GM12878 (cell line): ENCODE data around the gene ENG. TPM values are rescaled to one million over a fixed set of nuclear protein-coding genes. Genes with fewer than 3 reads are reported as not detected.

ENCODE experiments used
- ATAC-seq: fragments of 200-7000 bp; cut with Tn5 transposase; 3 replicates; pipeline ENCODE4 v1.9.1; 2020; ENCODE audit warnings: mild to moderate bottlenecking, moderate library complexity
- BruUV-seq: library from RNA; stranded (reverse); fragments of 400-500 nt; replicated peaks from 2 replicates; lab custom pipeline; 2021; lab: Mats Ljungman, UMichigan
- CTCF ChIA-PET: fragments of 300-600 bp; sonication (Branson Sonifier 250); formaldehyde crosslinking; extraction: SDS; loops from one replicate; lab custom pipeline; 2021; ENCODE audit warnings: inconsistent platforms; lab: Yijun Ruan, JAX
- POLR2A ChIA-PET: fragments of 350-600 bp; formaldehyde crosslinking; extraction: SDS; loops from one replicate; lab custom pipeline; 2021; ENCODE audit warnings: inconsistent platforms; lab: Charles Lee
- RAD21 ChIA-PET: fragments of 300-600 bp; sonication (Branson Sonifier 250); formaldehyde crosslinking; loops from one replicate; lab custom pipeline; 2023; ENCODE audit warnings: antibody characterized with exemption; ENCODE audit not compliant: unreplicated experiment; lab: Charles Lee
- SMC1A ChIA-PET: fragments of 300-600 bp; sonication (Branson Sonifier 250); formaldehyde crosslinking; loops from one replicate; lab custom pipeline; 2023; ENCODE audit not compliant: unreplicated experiment, uncharacterized antibody; lab: Charles Lee
- DNase-seq: peaks from one replicate; pipeline ENCODE4 v3.0.0-alpha.2; 2011; ENCODE audit warnings: low read depth, low spot score
- FAIRE-seq: peaks from 3 replicates; lab custom pipeline; 2011; peaks lifted over from hg19 to GRCh38; lab: Jason Lieb, UNC
- H2AFZ ChIP-seq: 2 replicates; pipeline ENCODE4 v1.6.0; 2011; ENCODE audit warnings: low read depth, low read length, control low read depth; ENCODE audit not compliant: control insufficient read depth
- H3K27ac ChIP-seq: 2 replicates; pipeline ENCODE4 v1.5.1; 2011; ENCODE audit warnings: control low read depth; ENCODE audit not compliant: control insufficient read depth, insufficient read depth
- H3K27me3 ChIP-seq, 2 experiments: replicated peaks in 1 of 2; 2 replicates each; pipeline versions ENCODE4 v1.6.0 to v1.6.1; 2011; ENCODE audit warnings: low read length in 1 of 2; ENCODE audit not compliant: control insufficient read depth in 2 of 2, insufficient read depth in 2 of 2
- H3K36me3 ChIP-seq, 2 experiments: 2 replicates each; pipeline ENCODE4 v1.5.1; 2011; ENCODE audit warnings: low read length in 1 of 2; ENCODE audit not compliant: control insufficient read depth in 2 of 2, insufficient read depth in 2 of 2
- H3K4me1 ChIP-seq: 2 replicates; pipeline ENCODE4 v1.6.1; 2011; ENCODE audit warnings: mild to moderate bottlenecking, low read length, moderate library complexity, mixed read lengths; ENCODE audit not compliant: control insufficient read depth, insufficient read depth
- H3K4me2 ChIP-seq: 2 replicates; pipeline ENCODE4 v1.6.0; 2011; ENCODE audit warnings: control low read depth; ENCODE audit not compliant: control insufficient read depth, insufficient read depth
- H3K4me3 ChIP-seq: fragments of 200-600 bp; sonication (generic); 2 replicates; pipeline ENCODE4 v1.5.1; 2016
- H3K79me2 ChIP-seq: 2 replicates; pipeline ENCODE4 v1.6.0; 2011; ENCODE audit warnings: low read length; ENCODE audit not compliant: control insufficient read depth, insufficient read depth
- H3K9ac ChIP-seq: 2 replicates; pipeline ENCODE4 v1.8.0; 2011; ENCODE audit warnings: low read length, control low read depth, mixed read lengths; ENCODE audit not compliant: control insufficient read depth, insufficient read depth
- H3K9me3 ChIP-seq: replicated peaks from 3 replicates; pipeline ENCODE4 v1.5.1; 2011; ENCODE audit warnings: mild to moderate bottlenecking, low read length; ENCODE audit not compliant: control insufficient read depth, insufficient read depth
- H4K20me1 ChIP-seq: 2 replicates; pipeline ENCODE4 v1.6.0; 2011; ENCODE audit not compliant: control insufficient read depth, insufficient read depth
- BACH1 ChIP-seq: fragments of 450-650 bp; IDR thresholded peaks from 2 replicates; pipeline ENCODE4 v1.6.1; 2017; ENCODE audit warnings: mild to moderate bottlenecking, borderline replicate concordance
- BRCA1 ChIP-seq: IDR thresholded peaks from 2 replicates; pipeline ENCODE4 v1.6.1; 2011; ENCODE audit warnings: low read depth, low read length, improper control_type of control experiment
- CBX5 ChIP-seq: sonication (generic); IDR thresholded peaks from 2 replicates; pipeline ENCODE4 v1.6.1; 2016; ENCODE audit warnings: low read depth, moderate library complexity, mild to moderate bottlenecking, inconsistent platforms
- CEBPB ChIP-seq, 2 experiments: fragments of 150-350 bp in 1 of 2; IDR thresholded peaks; 2 replicates each; pipeline ENCODE4 v1.6.1; 2012 to 2014; ENCODE audit warnings: low read depth in 2 of 2, low read length in 2 of 2, borderline replicate concordance in 1 of 2, inconsistent platforms in 1 of 2
- CEBPZ ChIP-seq: fragments of 150-350 bp; IDR thresholded peaks from 2 replicates; pipeline ENCODE4 v1.6.1; 2016; ENCODE audit warnings: low read depth, low read length
- EED ChIP-seq: sonication (generic); IDR thresholded peaks from 2 replicates; pipeline ENCODE4 v1.6.1; 2016; ENCODE audit warnings: antibody characterized with exemption, low read depth
- HSF1 ChIP-seq: fragments of 150-350 bp; IDR thresholded peaks from 2 replicates; pipeline ENCODE4 v1.6.1; 2014; ENCODE audit warnings: mild to moderate bottlenecking, low read depth, low read length
- MTA2 ChIP-seq: fragments of 450-650 bp; IDR thresholded peaks from 2 replicates; pipeline ENCODE4 v1.6.1; 2016; ENCODE audit warnings: low read depth, mild to moderate bottlenecking, moderate library complexity
- MXI1 ChIP-seq: fragments of 150-350 bp; IDR thresholded peaks from 2 replicates; pipeline ENCODE4 v1.6.1; 2011; ENCODE audit warnings: low read depth, mild to moderate bottlenecking, inconsistent platforms, low read length, improper control_type of control experiment
- MYB ChIP-seq: fragments of 150-350 bp; IDR thresholded peaks from 2 replicates; pipeline ENCODE4 v1.6.1; 2014; ENCODE audit warnings: mild to moderate bottlenecking, low read depth, low read length, borderline replicate concordance
- MYC ChIP-seq: IDR thresholded peaks from 2 replicates; pipeline ENCODE4 v1.6.1; 2011; ENCODE audit warnings: mild to moderate bottlenecking, low read length, moderate library complexity, inconsistent platforms; ENCODE audit not compliant: insufficient read depth, insufficient replicate concordance, insufficient read length, severe bottlenecking
- PML ChIP-seq: IDR thresholded peaks from 2 replicates; pipeline ENCODE4 v1.6.1; 2012; ENCODE audit warnings: low read length, inconsistent platforms
- POLR2A ChIP-seq: IDR thresholded peaks from 2 replicates; pipeline ENCODE4 v1.6.1; 2011; ENCODE audit warnings: low read depth, mild to moderate bottlenecking, low read length
- POLR2AphosphoS2 ChIP-seq: IDR thresholded peaks from 2 replicates; pipeline ENCODE4 v1.6.1; 2011; ENCODE audit warnings: low read depth, mild to moderate bottlenecking, low read length, improper control_type of control experiment, moderate library complexity
- RUNX3 ChIP-seq: IDR thresholded peaks from 2 replicates; pipeline ENCODE4 v1.6.1; 2012; ENCODE audit warnings: low read length, inconsistent platforms
- SPI1 ChIP-seq: IDR thresholded peaks from 2 replicates; pipeline ENCODE4 v1.6.1; 2011; ENCODE audit warnings: low read depth, mild to moderate bottlenecking, low read length, moderate library complexity, borderline replicate concordance; ENCODE audit not compliant: insufficient read depth
- ZNF217 ChIP-seq: fragments of 450-650 bp; IDR thresholded peaks from 2 replicates; pipeline ENCODE4 v1.6.1; 2017; ENCODE audit warnings: antibody characterized with exemption, mild to moderate bottlenecking
- ZNF384 ChIP-seq: IDR thresholded peaks from 2 replicates; pipeline ENCODE4 v1.6.1; 2012; ENCODE audit warnings: low read depth, mild to moderate bottlenecking, low read length, improper control_type of control experiment, borderline replicate concordance
- ZSCAN29 ChIP-seq: fragments of 450-650 bp; IDR thresholded peaks from 2 replicates; pipeline ENCODE4 v1.6.1; 2017; ENCODE audit warnings: mild to moderate bottlenecking, moderate library complexity
- WGBS: methylation state at CpG from one replicate; pipeline ENCODE4 v1.1.6; 2016; ENCODE audit warnings: low lambda C conversion rate; ENCODE audit not compliant: insufficient replicate concordance, insufficient coverage; ENCODE audit errors: missing lambda C conversion rate; 5-methylcytosine and 5-hydroxymethylcytosine counted together
- in situ Hi-C: fragments of 300-500 bp; cut with MboI; formaldehyde crosslinking; loops from 9 replicates; pipeline ENCODE4 v1.14.3; 2018; ENCODE audit warnings: mixed read lengths
- intact Hi-C: fragments of 100-400 bp; cut with micrococcal nuclease; formaldehyde crosslinking; loops from one replicate; pipeline ENCODE4 v1.14.2; 2022; ENCODE audit not compliant: unreplicated experiment
- polyA plus RNA-seq, 11 experiments: library from polyadenylated mRNA; depleted of rRNA in 4 of 11; unstranded in 6 of 11; stranded (reverse) in 5 of 11; fragments of >200 nt; fragmentation: Nextera tagmentation in 4 of 11; fragmentation: Illumina TruSeq in 1 of 11; extraction: Ambion mirVana in 4 of 11; extraction: Trizol in 1 of 11; gene quantifications; 1 replicate in 1 of 11; 2 replicates in 10 of 11; pipeline versions ENCODE4 v1.2.1 to v1.2.3, GENCODE V29; 2011 to 2016; ENCODE audit warnings: inconsistent platforms in 2 of 11, missing spikeins in 2 of 11, low read depth in 1 of 11
- total RNA-seq, 4 experiments: library from RNA; depleted of rRNA in 3 of 4; stranded (reverse); fragments of >200 nt in 3 of 4; fragmentation: Illumina TruSeq in 1 of 4; extraction: Trizol in 1 of 4; gene quantifications; 2 replicates each; pipeline versions ENCODE4 v1.2.1 to v1.2.3, GENCODE V29; 2013 to 2021

Gene ENG
- total and polyA plus RNA-seq, 10 of the 15 experiments (the other 5 are each of a cell fraction or from before 2014, with no cell fraction given), result 0.14 to 10.1 (median 2.0) TPM

GRCh38 chr9:127803507-127804352 is 50.7 kb downstream of the ENG start:
- TSS peak; percentile 70 for BruUV-seq
- intact Hi-C loops (loop anchor here (5.0 kb wide), 1 partner anchor 114 kb away; the partner anchor contains the start of gene ST6GALNAC4), in situ Hi-C loops (no loop called here)
- Histone ChIP-seq H3K4me3 (peak overlapping the region; percentile 85), H3K79me2 (peaks cover 20% of the 10 kb centered on the region), H3K27ac (peak overlapping the region; percentile 97), H3K4me2 (peak overlapping the region; percentile 100), H3K36me3 (peaks cover 0 to 7% of the 10 kb centered on the region in 2 experiments; a peak in 3 of 4 replicates), H3K9ac (peak overlapping the region; percentile 99), H4K20me1 (no peaks in the 10 kb centered on the region), H2AFZ (peak overlapping the region; percentile 83), H3K27me3 (no peaks in the 10 kb centered on the region), H3K4me1 (peaks cover 16% of the 10 kb centered on the region), H3K9me3 (no peaks in the 10 kb centered on the region)
- ChIA-PET SMC1A (interaction anchor here (0.6 to 1.8 kb wide), 2 partner anchors 11 to 112 kb away, joined by 3 read pairs; no protein-coding TSS in a partner anchor), CTCF (interaction anchor here (0.9 to 1.3 kb wide), 3 partner anchors 18 to 118 kb away, joined by 3 read pairs; partner anchors contain the start of gene CDK9), RAD21 (interaction anchor here (1.3 to 1.8 kb wide), 3 partner anchors 69 to 117 kb away, joined by 3 to 10 read pairs (median 4); partner anchors contain the start of genes ST6GALNAC4 and TOR2A), POLR2A (interaction anchor here (0.6 to 1.3 kb wide), 7 partner anchors 18 to 103 kb away, joined by 3 to 4 read pairs (median 3); partner anchors contain the start of genes CDK9 and SH2D3C)
- no peak for FAIRE-seq
- peak; percentile 44 for ATAC-seq
- no peak for DNase-seq
- whole genome bisulfite sequencing, result 25% methylated on average over 18 of the region's 18 CpGs
- TF ChIP-seq SPI1 (no peak), EED (no peak), MYB (no peak), MXI1 (no peak), ZNF384 (no peak), POLR2AphosphoS2 (no peak), POLR2A (peak; percentile 37; the same call in 1 of the 2 replicates), MYC (no peak), HSF1 (no peak), CEBPB (IDR thresholded peaks at IDR 0.05; ENCODE audit: borderline replicate concordance in 1 of 2, low read depth in 2 of 2, low read length in 2 of 2) (no peak), MTA2 (no peak), CEBPZ (no peak), BRCA1 (no peak), BACH1 (no peak; the same call in 1 of the 2 replicates), CBX5 (no peak), PML (no peak), ZNF217 (no peak), RUNX3 (no peak), ZSCAN29 (no peak)
